Measurements from ENCODE around the gene C22orf23. TPM values are rescaled to one million over a fixed set of nuclear protein-coding genes. Genes with fewer than 3 reads are reported as not detected.

The C22orf23 gene
- total and polyA plus RNA-seq, 2 of the 13 experiments (the other 11 are each of a cell fraction or from before 2014, with no cell fraction given), result 0.21 to 0.24 TPM

GRCh38 chr22:37904572-37905533 is 48.5 kb downstream of the C22orf23 start:
- Histone ChIP-seq H3K79me2 (ENCODE audit: insufficient read depth, low read length) (peaks cover 8% of the 10 kb centered on the region), H3K4me3 (replicated peaks in 1 of 3; ENCODE audit: insufficient read depth in 1 of 3, low read depth in 2 of 3, low read length in 3 of 3) (peak overlapping the region in 1 of 3 experiments; percentile 10; a peak in 1 of 6 replicates), H3K27ac (ENCODE audit: extremely low read length, insufficient read depth, low read length) (no peak overlapping the region), H3K9me3 (ENCODE audit: low read length) (no peaks in the 10 kb centered on the region), H4K20me1 (ENCODE audit: insufficient read depth, low read length) (no peaks in the 10 kb centered on the region), H3K27me3 (ENCODE audit: control insufficient read depth in 1 of 2, insufficient read depth in 2 of 2, low read length in 2 of 2) (no peaks in the 10 kb centered on the region), H3K4me1 (ENCODE audit: insufficient read depth, low read length) (peaks cover 28% of the 10 kb centered on the region), H3K36me3 (replicated peaks in 1 of 2; ENCODE audit: control insufficient read depth in 1 of 2, insufficient read depth in 2 of 2, low read length in 2 of 2) (no peaks in the 10 kb centered on the region), H3K9ac (ENCODE audit: insufficient read depth, low read depth, low read length) (peak overlapping the region; percentile 63; the same call in 1 of the 2 replicates), H3K4me2 (ENCODE audit: low read depth, low read length) (peak overlapping the region; percentile 95), H2AFZ (ENCODE audit: low read length) (no peak overlapping the region)
- intact Hi-C loops (cut with micrococcal nuclease; ENCODE audit: unreplicated experiment), result no loop called here
- FAIRE-seq, result no peak
- CTCF ChIA-PET (ENCODE audit: low intra/inter-chr PET ratio, low total read pairs), result interaction anchor here (1.0 kb wide), 1 partner anchor 29 kb away, joined by 4 read pairs; no protein-coding TSS in a partner anchor
- DNase-seq (ENCODE audit: low spot score), result peak; percentile 58
- in situ Hi-C loops (cut with HindIII; ENCODE audit: extremely low pct_ligation_motif_present, low pct_unique_long_range_greater_than_20kb), result no loop called here
- peak; percentile 36 for ATAC-seq
- 67% methylated on average over 9 of the region's 10 CpGs for WGBS (ENCODE audit: low lambda C conversion rate)
- BruUV-seq (replicated peaks), result TSS peak; percentile 59
- POLR2A ChIA-PET, result interaction anchor here (1.6 to 6.0 kb wide), 6 partner anchors 10 to 101 kb away, joined by 4 to 69 read pairs (median 8); partner anchors contain the start of genes ANKRD54 and GCAT
- TF ChIP-seq ZNF441 (CRISPR knock-in tag; IDR thresholded peaks at IDR 0.05; ENCODE audit: borderline replicate concordance), result no peak
- TF ChIP-seq ELF1 (CRISPR knock-in tag; IDR thresholded peaks at IDR 0.05), result no peak
- no peak for TF ChIP-seq CSRNP2 (CRISPR knock-in tag; conservative IDR thresholded peaks at IDR 0.05; ENCODE audit: low read depth)
- TF ChIP-seq ZNF451 (CRISPR knock-in tag; IDR thresholded peaks at IDR 0.05), result no peak
- TF ChIP-seq ZFP37 (CRISPR knock-in tag; IDR thresholded peaks at IDR 0.05; ENCODE audit: borderline replicate concordance), result no peak
- no peak for TF ChIP-seq NPAS2 (CRISPR knock-in tag; IDR thresholded peaks at IDR 0.05; ENCODE audit: borderline replicate concordance)
- no peak for TF ChIP-seq ZNF562 (CRISPR knock-in tag; IDR thresholded peaks at IDR 0.05; ENCODE audit: borderline replicate concordance)
- TF ChIP-seq SYNCRIP (IDR thresholded peaks at IDR 0.05; ENCODE audit: insufficient read depth, low read depth, low read length), result no peak
- peak; percentile 45; the same call in 1 of the 2 replicates for TF ChIP-seq ATF7 (IDR thresholded peaks at IDR 0.05)
- TF ChIP-seq ATF7 (CRISPR knock-in tag; IDR thresholded peaks at IDR 0.05), result no peak
- no peak for TF ChIP-seq PHF20 (CRISPR knock-in tag; IDR thresholded peaks at IDR 0.05)
- no peak for TF ChIP-seq ARID3A (IDR thresholded peaks at IDR 0.05; ENCODE audit: low read depth, low read length)
- TF ChIP-seq GABPA (IDR thresholded peaks at IDR 0.05; ENCODE audit: low read depth, low read length), result no peak
- no peak for TF ChIP-seq GABPA (CRISPR knock-in tag; IDR thresholded peaks at IDR 0.05; ENCODE audit: low read depth)
- no peak for TF ChIP-seq ZNF276 (CRISPR knock-in tag; IDR thresholded peaks at IDR 0.05; ENCODE audit: low read depth)
- TF ChIP-seq ATF4 (CRISPR knock-in tag; IDR thresholded peaks at IDR 0.05), result peak in 1 of 2 experiments; percentile 64; a peak in 2 of 4 replicates
- TF ChIP-seq FOSL2 (CRISPR knock-in tag; IDR thresholded peaks at IDR 0.05), result peak; percentile 85

Measured in HepG2 (cell line).